Hematopoietic multipotent progenitor cell (in vitro differentiated cells): ENCODE data around the gene SLC1A4. TPM values are rescaled to one million over a fixed set of nuclear protein-coding genes. Genes with fewer than 3 reads are reported as not detected.
"Not testable (repeated sequence)": the region's sequence is repeated elsewhere in the genome, so short reads cannot be mapped to it uniquely, and the experiment has no call there.

Experiments
- DNase-seq, 3 donors: peaks; one replicate each; pipeline ENCODE4 v3.0.0-alpha.2; 2011 to 2015; ENCODE audit warnings: low read depth in 2 of 3, low spot score in 2 of 3
- total RNA-seq: library from RNA; depleted of rRNA; stranded (reverse); fragments of >200 nt; gene quantifications from one replicate; pipeline ENCODE4 v1.2.3, GENCODE V29; 2012

SLC1A4 gene
- total RNA-seq, 1 donor = 31.0 TPM

DNA sequence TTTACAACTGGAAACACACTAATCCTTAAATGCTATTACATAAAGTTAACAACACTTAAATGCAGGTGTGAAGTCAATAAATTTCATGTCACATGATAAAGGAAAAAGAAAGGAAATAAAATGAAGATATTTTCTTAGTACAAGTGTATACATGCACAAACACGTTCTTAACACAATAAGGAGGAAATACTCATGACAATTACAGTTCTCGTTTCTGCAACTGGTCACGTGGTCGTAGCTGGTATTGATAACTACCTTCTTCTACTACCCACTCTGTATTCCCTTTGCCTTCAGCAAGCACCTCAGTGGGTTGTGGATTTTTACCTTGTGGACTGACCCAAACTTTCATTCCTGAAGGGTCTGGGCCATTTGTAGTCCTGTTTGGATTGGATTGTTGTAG is 26.1 kb upstream of the SLC1A4 start:
- not testable (repeated sequence) for DNase-seq

DNA sequence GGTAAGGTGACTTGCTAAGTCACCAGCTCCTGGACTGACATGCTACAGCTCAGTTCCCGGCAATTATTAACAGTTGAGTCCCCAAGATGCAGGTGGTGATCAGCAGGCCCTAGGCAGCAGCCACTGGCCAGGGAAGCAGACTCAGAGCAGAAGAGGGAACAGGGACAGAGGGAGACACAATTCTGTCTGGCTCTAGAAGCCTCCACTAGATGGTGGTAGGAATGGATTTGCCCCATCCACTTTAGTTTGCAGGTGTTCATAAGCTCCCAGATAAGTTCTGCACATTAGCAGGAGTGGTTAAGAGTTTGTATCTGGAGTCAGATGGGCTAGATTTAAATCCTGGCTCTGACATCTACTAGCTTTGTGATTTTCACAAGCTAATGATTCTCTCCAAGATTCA is 25.5 kb upstream of the SLC1A4 start:
- DNase-seq = no peak

DNA sequence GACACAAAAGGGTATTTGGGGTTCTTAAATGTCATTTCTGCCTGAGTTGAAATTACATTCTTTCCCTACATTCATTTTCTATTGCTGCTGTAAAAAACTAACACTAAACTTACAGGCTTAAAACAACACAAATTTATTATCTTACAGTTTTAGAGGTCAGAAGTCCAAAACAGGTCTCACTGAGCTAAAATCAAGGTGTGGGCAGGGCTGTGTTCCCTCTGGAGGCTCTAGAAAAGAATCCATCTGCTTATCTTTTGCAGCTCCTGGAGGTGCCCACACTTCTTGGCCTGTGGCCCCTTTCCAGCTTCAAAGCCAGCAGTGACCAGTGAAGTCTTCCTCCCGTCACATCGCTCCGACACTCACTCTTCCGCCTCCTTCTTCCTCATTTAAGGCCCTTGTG is 23.2 kb upstream of the SLC1A4 start:
- DNase-seq = no peak

DNA sequence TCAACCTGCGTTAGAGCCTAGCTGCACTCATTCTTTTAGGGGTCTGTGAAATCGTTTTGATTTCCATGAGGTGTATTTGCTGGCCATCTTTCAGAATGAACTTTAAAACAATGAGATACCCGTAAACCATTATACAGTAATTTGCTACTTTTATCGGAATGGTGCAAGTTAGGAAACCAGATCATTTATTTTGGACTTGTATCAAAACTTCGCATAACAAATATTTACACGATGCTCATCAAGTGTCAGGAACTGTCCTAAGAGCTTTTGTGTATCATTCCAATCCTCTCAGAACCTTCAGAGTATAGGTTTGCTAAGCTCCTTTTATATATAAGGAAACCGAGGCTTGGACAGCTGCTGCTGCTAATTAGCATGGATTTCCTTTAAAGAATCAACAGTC is 22.4 kb upstream of the SLC1A4 start:
- DNase-seq = no peak

DNA sequence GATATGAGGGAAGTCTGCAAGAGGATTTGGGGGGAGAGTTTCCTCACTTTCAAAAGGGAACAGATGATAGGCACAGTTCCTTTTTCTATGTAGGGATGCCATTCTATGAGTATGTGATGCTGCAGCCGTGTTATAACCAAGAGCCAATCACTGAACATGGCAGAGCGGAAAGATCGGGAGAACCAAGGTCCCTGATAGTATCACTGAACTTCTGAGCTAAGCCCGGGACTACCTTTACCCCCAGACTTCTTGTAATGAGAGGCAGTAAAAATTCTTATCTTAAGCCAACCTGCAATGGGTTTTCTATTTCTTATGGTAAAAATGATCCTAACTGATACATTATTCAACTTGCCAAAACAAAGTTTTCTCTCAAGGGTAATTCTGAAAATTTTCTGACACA is 21.6 kb upstream of the SLC1A4 start:
- DNase-seq = no peak

DNA sequence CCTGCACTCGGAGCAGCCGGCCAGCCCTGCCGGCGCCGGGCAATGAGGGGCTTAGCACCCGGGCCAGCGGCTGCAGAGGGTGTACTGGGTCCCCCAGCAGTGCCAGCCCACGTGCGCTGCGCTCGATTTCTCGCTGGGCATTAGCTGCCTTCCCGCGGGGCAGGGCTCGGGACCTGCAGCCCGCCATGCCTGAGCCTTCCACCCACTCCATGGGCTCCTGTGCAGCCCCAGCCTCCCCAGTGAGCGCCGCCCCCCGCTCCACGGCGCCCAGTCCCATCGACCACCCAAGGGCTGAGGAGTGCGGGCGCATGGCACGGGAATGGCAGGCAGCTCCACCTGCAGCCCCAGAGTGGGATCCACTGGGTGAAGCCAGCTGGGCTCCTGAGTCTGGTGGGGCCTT is 20.1 kb upstream of the SLC1A4 start:
- DNase-seq = not testable (repeated sequence)

DNA sequence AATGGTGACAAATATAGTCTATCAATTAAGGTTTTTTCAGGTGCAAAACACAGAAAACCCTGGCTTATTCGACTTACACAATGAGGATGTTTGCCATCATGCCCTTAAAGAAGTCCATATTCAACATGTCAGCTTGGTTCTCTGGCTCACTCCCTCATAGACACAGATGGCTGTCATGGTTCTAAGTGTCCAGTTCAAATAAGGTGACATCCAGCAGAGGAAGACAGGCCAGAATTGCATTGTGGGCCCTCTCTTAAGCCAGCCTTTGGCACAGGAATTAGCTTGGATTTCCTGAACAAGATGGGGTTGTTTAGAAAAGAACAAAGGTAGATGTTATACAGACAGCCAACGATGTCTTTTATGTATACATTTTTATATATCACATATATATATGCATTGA is 18.7 kb upstream of the SLC1A4 start:
- DNase-seq = no peak

DNA sequence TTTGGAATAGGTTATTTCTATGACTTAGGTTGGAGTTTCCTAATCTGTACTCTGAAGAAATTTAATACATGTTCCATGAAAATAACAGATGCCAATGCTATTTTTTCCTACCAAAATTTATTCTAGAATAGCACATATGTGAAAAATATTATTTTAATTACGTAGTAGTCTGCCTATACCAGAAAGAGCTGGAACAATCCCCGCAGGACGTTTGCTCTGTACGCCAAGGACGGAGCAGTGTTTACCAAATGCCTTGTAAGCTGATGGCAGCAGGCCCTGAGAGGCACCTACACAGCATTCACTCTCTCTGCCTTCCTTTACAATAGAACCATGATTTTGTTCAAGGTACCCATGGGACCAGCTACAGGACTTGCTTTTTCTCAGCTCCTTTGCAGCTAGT is 16.8 kb upstream of the SLC1A4 start:
- DNase-seq = no peak

DNA sequence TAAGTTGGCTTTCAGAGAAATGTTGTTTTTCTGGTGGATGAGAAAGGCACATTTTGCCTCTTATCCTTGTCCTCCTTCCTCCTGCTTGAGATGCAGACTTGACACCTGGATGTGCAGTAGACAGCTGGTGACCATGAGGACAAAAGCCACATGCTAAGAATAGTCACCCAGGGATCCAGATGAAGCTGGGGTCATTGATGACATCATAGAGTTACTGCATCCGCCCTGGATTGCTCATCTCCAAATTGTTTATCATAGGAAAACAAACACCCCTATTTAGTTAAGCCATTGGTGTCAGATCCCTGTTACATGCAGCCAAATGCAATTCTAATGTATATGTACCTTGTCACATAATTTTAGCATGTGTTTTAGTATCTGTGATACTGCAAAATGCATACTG is 16.3 kb upstream of the SLC1A4 start:
- no peak for DNase-seq

DNA sequence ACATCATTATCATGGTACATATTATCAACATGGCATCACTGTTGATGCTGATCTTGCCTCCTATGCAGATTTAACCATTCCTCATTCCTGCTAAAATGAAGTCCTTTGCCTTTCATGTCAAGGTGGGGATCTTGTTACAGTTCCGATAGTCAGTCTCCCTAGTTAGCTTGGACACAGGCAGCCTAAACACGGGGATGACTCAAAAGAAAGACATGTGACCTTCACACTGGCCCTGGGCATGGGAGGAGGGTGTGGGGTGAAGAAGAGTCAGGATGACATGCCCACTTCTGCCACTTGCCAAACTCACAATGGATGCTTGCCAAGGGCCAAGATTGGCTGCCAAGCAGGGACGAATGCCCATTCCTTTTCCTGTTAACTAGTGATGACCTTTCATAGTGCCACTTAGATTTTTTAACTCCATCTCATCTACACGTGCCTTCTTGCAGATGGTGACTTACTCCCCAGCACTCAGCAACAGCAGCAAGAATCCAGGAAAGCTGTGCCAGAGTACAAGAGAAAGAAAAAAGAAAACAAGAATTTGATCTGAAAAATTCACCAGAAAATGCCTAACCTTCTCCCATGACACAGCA is 13.9 kb upstream of the SLC1A4 start:
- DNase-seq = no peak

DNA sequence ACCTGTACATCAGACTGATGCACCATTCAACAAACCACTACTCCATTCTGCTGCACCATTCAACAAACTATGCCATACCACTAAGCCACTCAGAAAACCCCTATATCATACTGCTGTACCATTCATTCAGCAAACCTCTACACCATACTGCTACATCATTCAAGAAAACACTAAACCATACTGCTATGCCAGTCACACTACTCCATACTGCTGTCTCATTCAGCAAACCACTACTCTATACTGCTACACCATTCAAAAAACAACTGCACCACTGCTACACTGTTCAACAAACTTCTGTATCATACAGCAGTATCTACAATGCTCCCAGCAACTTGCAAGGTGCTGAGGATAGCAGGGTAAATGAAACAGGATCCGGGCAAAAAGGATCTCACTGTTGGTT is 12.9 kb upstream of the SLC1A4 start:
- no peak for DNase-seq

DNA sequence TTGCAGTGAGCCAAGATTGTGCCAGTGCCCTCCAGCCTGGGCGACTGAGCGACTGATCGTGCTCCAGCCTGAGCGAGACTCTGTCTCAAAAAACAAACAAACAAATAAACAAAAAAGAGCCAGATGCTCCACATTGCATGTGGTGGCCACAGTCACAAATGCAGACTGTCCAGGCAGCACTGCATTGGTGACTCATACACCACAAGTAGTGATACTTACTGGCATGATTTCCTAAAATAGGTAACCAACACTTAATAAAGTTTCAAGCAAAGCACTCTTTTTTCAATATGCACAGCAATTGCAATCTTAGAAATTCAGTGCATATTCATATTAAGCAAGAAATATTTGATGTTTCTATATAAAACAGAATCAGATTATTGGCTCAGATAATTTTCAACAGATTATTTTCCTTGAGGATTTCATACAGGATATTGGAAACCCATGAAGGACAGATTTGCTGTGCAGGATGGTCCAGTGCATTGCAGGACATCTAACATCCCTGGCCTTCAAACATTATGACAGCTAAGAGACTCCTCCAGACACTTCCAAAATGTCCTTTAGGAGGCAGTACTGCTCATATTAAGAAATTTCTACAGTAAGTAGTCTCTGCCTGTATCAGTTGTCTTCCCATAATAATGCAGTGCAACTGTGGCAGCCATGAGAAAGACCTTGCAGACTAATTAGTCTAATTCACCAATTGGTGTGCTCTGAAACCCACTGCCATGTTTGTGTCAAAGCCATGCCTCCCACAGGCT is 10.5 kb upstream of the SLC1A4 start:
- DNase-seq = peak in 1 of 3 donors; percentile 14

DNA sequence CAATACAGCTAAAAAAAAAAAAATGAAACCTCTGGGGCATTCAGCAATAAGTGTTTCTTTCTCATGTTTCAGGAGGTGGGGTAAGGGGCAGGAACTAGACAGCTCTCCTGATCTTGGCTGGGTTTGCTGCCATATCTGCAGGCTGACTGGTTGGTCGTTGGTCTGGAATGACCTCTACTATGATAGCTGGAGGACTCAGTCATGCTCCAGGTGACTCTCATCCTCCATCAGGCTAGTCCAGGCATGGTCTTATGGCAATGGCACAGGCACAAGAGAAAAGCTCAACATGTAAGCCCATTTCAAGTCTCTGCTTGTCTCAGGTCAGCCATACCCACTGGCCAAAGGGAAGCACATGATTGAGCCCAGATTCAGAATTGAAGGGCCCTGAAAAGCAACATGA is 9.5 kb upstream of the SLC1A4 start:
- no peak for DNase-seq

DNA sequence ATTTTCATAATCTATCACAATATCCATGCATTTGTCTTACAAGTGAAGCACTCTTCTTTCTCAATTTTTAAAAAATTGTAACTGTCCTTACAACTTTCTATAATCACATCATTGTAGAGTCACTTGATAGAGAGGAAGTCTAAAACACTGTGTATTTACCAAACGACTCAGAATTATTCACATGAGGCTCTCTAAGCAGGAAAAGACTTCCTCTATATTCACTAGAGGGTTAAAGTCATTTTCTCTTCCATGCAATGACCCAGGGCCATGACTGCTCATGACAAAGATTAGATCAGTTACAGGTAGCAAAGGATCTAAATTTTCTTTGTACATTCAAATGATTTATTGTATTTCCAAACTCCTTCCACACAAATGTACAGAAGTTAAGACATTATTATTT is 9.0 kb upstream of the SLC1A4 start:
- DNase-seq = no peak

DNA sequence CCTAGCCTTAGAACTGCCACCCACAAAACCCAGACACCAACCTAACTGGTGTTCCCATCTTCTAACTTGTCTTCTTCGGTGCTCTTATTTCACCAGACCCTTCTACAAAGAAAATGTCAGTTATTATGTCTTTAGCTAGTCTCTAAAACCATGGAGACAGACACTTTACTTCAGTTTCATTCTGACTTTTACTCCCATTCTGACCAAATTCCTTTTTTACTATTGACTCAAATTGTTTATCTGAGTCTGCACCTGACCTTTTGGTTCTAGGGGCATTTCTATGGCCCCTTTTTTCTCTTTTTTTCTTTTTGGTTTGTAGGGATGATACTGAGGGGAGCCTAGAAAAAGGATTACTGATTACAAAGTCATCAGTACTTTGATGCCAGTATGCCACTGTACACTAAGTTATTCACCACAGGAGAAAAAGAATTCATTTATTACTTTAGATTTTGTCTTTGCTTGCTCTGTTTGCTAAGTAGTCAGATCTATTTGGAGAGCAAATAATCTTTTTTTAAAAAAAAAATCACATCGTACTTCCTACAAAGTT is 6.8 kb upstream of the SLC1A4 start:
- no peak for DNase-seq

DNA sequence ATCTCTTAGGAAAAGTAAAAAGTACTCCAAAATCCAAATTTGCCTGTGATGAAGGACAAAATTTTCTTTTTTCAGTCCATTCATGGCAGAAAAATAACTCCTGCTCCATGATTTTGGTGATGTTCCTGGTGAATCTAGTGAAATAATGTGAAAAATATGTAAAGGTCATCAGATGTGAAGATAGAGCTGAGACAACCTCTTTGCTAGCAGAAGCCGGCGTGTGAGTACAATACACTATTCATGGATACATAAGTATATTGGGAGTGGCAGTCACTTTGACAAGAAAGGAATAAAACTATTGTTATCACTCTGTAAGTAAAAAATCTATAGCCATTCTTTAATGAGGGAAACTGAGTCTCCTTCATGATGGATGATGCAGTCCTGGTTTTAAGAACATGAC is 6.3 kb upstream of the SLC1A4 start:
- no peak for DNase-seq

DNA sequence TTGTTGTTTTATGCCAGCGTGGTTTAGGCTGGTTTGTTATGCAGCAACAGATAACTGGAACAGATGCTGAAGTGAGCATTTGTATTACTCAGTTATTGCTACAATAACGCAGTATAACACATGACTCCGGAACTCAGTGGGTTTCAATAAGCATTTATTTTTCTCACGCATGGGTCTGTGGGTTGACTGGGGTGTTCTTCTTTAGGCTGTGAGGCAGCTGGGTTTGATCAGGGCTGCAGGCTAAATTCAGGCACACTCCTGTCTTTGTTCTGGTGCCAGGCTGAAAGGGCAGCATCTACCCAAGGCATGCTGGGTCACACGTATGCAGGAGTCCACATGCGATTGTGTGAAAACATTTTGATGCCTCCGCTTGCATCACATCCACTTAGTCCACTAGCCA is 3.8 kb upstream of the SLC1A4 start:
- DNase-seq = no peak

DNA sequence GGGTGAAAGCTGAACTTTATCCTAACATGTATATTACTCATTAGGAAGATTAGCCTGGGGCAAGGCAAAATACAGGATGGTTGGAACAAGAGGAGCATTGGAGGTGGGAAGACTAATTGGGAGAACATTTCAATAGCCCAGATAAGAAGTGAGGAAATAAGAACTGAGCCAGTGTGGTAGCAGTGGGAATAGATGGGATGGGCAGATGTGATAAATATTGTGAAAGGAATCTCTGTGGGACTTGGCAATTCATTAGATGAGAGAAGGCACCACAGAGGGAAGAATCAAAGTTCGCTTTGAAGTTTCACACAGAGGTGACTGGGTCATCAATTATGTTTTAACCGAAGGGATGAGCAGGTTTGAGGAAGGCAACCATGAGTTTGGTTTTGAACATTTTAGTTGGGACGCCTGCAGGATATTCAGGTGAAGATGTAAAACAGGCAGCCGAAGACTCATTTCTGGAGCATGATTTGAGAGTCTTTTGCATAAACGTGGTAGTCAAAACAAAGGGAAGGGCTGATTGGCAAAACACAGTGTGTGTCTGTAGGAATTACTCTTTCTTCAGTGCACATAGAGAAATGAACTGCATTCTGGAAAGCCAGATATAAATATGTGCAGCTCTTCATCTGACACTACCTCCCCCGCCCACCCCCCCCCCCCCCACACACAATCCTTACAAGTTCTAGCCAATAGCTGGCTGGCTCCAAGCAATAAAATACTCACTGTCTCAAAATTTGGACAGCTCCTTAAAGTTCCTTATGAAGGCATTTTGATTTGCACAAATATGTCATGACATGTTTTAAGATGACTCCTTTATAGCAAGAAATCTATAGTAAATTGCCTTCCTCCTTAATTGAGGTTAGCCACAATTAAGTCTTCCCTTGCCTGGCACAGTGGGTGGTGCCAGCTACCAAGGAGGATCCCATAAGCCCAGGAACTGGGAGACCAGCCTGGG is 1.9 kb upstream of the SLC1A4 start:
- peak in 2 of 3 donors; percentile 27 to 43 for DNase-seq

DNA sequence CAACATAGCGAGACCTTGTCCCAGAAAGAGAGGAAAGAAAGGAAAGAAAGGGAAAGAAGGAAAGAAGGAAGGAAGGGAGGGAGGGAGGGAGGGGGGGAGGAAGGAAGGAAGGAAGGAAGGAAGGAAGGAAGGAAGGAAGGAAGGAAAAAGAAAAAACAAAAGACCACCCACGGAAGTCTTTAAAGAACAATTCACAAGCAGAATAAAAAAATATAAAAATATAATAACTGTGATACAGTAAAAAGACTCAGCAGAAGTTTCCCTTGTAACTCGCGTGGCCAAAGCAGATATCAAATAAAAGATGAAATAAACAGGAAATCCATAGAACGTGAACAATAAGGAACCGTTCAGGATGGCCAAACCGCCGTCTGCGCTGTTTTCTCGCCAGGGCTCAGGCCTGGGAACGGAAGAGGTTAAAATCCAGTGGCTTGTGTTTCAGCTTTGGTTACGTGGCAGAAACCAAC is 1.2 kb upstream of the SLC1A4 start:
- peak; percentile 42 to 93 (median 93) for DNase-seq

DNA sequence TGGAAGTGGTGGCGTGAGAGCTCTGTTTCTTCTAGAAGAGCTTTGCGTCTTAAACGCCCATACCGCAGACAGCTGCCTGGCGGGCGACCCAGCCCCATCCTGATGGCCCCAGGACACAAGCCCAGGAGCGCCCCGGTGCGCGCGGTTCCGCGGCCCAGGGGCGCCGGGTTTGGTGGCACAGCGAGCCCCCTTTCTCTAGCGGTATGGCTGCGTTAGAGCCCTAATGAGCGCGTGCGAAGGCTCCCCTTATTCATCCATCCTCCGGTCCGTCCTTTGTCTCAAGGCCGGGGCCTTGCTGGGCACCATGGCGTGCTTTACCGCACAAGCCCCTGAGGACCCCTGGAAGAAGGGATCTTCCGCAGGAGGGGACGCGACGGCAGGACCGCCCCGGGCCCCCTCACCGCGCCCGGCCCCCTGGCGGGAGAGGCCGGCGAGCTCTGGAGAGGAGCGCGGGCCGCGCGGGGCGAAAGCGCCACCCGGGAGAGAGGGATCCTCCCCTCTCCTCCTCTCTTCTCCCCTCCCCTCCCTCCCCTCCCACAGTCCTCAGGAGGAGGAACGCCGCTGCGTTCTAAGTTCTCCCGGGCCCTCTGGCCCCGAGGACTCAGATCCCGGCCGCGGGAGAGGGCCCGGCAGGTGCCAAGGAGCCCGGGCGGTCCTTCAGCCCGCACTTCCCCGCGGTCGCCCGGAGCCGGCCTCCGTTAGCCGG is 626 bp upstream of the SLC1A4 start:
- peak; percentile 41 to 80 (median 76) for DNase-seq
